ENCODE measurements around the gene TMEM127.
"Not testable (repeated sequence)": the region's sequence is repeated elsewhere in the genome, so short reads cannot be mapped to it uniquely, and the experiment has no call there.

Gene TMEM127, protein sequence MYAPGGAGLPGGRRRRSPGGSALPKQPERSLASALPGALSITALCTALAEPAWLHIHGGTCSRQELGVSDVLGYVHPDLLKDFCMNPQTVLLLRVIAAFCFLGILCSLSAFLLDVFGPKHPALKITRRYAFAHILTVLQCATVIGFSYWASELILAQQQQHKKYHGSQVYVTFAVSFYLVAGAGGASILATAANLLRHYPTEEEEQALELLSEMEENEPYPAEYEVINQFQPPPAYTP

DNA sequence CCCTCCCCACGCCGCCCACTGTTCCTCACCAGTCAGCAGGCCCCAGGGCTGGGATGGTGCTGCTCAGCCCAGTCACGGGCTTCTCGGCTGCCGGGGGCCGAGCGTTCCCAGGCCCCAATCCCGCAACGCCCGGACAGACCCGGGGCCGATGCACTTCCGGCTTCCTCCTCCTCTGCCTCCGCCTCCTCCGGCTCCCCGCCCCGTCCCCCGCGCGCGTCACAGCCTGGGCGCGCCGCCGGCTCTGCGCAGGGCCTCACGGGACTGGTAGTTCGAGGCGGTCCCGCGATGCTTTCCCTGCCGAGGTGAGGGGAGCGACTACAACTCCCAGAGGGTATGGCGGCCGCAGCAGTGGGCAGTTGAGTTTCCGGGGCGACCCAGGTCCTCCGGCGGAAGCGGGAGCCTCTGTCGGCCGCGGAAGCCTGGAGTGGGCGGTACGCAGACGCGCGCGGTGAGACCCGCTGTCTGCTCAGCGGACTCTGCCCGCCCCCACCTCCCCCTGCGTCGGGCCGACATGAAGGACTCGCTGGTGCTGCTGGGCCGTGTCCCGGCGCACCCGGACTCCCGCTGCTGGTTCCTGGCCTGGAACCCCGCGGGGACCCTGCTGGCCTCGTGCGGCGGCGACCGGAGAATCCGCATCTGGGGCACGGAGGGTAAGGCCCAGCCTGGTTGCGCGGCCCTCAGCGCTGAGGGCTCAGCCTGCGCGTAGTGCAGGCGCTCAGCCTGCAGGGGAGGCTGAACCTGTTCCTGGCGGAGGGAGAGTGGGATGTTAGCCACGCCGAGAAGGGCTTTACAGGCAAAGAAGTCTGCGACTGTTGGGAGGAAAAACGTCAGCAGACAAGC is at the start of gene TMEM127, which contains the start of gene CIAO1:
Gene TMEM127, minus strand, starts transcription at position 158 of the 840 bp plus-strand sequence. CDS start 616 bp downstream, outside the sequence.
Gene CIAO1, plus strand, starts transcription at position 386 of the 840 bp plus-strand sequence. Its CDS starts 126 bp downstream, at position 512.
- DNase-seq, result peak; percentile 97 to 98

DNA sequence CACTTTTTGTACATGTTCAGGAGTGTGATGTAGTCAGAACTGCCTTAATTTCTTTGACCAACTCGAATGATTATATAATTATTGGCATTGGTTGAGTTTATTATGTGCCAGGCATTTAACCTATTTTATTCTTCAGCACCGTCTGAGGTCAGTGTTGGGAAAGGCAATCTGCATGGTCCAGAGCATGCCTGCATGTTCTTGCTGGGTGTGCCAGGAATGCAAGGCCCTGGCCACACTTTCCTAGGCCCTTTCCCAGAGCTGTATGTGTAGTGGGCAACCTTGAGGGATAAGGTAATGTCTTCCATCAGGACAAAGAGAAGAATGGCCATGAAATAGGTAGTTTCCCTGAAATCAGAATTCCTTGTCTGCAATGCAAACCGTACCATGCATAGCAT is 49.2 kb upstream of the TMEM127 start:
- no peak for DNase-seq

DNA sequence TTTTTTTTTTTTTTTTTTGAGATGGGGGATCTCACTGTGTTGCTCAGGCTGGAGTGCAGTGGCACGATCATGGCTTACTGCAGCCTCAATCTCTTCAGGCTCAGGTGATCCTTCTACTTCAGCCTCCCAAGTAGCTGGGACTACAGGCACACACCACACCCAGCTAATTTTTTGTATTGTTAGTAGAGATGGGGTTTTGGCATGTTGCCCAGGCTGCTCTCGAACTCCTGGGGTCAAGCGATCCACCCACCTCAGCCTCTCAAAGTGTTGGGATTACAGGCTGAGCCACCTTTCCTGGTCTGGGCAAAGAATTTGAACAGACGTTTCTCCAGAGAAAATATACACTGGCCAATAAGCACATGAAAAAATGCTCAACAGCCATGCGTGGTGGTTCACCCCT is 42.5 kb upstream of the TMEM127 start:
- DNase-seq, result no peak

DNA sequence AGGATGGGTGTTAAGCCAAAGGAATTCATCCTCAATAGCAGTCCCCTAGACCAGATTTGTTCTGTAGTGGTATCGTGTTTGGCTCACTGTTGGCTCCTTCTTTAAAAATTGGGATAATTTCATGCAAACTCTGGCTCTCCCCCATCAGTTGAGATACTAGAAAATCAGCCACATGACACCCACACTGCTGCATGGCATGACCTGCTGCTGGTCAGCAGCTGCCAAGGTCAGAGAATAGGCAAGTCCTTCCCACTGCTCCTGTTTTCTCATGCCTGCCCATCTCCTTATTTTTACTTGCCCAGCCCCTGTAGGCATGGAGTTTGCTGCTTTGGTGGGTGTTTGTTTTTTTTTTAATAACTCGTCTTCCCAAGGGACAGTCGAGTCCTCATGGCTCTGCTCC is 40.6 kb upstream of the TMEM127 start:
- DNase-seq, result no peak

DNA sequence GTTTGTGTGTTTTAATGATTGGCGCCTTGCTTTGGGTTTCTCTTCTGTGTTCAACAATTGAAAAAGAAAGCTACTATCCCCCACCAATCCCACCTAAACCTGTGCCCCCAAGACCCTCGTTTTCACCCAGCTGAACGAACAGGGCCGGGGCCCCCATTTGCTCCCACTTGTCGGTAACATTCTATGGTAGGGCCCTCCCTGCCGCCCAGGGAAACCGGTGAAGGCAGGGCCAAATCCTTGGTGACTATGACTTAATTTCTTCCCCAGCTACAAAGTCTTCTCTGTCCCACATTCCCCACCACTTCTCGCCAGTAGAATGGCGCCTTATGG is 40.1 kb upstream of the TMEM127 start:
- no peak for DNase-seq

DNA sequence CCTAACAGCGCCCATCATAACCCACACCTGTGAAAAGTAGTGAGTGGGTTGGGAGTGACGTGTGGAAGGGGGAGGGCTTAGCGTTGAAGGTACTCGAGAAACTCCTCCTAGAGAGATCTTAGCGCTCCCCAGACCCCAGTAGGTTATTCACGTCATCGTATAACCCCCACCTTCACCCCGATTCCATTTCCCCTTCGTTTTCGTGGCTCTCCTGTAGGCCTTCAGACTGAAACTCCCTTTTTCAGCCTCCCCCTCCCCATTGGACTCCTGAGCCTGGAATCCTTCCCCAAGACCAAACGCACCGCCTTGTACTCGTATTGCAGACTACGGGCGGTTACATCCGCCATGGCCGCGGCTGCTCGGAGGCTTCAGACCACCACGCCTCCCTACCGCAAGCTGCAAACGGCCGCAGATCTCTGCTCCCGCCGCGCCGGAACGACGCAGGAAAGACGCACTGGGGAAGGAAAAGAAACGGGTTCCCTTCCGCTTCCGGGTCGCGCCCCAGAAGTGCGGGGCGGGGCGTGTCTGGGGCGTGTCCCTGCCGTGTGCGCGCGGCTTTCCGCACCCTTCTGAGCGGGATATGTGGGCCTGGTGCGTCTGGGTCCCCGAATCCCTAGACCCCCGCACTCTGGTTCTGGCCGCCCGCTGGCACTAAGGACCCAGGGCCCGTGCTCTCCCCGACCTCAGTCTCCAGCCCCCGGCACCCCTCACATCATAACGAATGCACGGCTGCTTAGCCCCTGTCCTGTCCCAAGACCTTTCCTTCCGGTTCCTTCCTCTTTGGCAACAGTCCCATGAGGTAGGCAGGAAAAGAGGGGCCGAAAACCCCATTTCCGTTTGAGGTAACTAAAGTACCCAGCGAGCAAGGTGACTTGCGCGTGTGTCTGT is 39.5 kb upstream of the TMEM127 start, which contains the start of gene SNRNP200:
Gene SNRNP200, minus strand, starts transcription at position 456 of the 888 bp plus-strand sequence. Its CDS starts 109 bp downstream, at position 347.
- peak; percentile 92 to 93 for DNase-seq

DNA sequence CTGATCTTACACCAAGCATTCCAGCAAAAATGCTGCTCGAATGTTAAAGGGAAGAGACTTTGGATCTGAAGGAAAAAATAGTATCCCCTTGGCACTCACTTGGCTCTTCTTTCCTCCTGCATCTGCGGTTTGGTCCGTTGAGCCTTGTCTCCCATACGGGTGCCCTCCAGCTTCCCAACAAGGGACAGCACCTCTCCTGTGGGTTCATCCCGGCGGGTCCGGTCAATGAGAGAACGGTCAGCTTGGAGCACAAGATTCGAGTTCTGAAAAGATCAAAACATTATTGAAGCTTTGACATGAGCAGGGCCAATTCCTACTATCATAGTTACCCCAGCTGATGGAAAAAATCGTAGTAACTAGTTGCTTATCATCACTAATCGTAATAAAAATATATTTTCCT is 38.8 kb upstream of the TMEM127 start:
- no peak for DNase-seq

DNA sequence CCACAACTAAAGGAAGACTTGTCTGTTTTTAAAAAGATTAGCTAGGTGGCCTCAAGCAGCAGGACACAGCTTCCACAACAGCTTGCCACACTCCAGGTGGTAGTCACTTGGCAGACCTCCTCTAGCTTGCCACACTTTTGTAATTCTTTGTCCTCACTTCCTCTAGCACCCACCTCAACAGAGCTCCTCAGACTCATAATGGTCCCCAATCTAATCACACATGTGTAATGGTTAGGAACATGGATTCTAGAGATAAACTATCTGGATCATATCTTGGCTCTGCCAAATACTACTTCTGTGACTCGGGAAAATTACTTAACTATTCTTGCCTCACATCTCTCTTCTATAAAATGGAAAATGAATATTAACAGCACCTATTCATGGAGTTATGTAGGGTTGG is 36.1 kb upstream of the TMEM127 start:
- no peak for DNase-seq

DNA sequence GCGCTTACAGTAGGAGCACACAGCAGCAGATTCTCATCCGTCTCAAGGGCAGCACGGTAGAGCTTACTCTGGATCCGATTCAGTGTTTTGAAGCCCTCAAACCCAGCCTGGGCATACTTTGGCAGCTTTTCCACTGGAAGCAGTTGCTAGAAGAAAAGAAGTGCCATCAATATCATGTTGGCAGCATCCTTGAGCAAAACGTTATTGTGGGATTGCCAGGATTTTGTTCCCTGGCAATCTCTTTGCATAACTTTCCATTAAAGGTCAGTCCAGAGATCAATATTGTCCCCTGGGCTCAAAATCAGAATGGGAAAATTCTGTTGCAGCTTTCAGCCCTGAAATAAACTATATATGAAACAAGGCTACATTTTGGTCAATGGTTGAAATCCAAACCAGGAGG is 31.1 kb upstream of the TMEM127 start:
- DNase-seq, result no peak

DNA sequence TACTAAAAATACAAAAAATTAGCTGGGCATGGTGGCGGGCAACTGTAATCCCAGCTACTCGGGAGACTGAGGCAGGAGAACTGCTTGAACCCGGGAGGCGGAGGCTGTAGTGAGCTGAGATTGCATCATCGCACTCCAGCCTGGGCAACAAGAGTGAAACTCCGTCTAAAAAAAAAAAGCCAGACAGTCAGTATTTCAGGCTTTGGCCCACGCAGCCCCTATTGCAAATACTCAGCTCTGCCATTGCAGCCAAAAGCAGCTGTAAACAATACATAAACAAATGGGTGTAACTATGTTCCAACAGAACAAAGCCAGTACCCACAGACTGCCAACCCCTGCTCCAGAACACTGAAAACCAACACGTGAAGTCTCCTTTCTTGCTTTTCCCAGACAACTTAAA is 28.5 kb upstream of the TMEM127 start:
- not testable (repeated sequence) for DNase-seq

DNA sequence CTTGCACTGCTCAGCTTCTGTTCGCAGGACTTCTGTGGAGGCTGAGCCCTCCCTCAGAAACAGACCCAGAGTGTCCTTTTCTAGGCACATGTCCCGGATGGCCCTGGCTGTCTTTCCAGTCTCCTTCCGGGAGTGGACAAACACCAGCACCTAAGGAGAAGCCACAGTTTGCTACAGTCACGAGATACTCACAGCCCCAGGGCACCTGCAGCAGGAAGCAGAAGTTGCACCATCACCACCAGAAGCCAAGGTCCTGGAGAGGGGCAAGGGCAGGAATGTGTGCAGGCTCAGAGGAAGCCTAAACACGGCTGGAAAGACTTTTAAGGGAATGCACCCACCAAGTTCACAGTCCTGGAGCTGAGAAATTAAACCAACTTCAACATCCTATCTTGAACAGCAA is 26.0 kb upstream of the TMEM127 start:
- no peak for DNase-seq

DNA sequence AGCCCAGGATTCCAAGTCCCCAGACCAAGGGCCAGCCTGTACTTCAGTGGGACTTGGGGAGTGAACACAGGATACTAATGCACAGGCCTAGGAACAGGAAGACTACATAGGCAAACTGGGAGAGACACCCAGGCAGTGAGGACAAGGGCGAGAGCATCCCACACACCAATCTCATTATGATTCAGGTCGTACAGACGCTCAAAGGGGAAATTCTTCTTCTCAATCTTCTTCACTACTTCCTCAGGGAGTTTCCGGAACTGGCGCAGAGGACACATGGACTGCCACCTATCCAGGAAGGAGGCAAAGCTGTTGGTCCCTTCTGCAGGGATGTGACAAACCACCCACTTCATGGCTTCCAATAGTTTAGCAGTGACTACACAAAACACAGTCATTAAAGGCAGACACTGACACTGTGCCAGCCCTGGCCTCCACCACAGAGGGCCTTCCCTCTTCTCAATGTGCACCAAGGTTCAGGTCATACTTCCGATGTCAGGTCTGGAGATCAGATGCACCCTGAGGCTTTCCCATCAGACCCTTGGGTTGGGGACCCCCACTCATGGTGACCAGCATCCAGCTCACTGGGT is 21.6 kb upstream of the TMEM127 start:
- DNase-seq, result no peak

DNA sequence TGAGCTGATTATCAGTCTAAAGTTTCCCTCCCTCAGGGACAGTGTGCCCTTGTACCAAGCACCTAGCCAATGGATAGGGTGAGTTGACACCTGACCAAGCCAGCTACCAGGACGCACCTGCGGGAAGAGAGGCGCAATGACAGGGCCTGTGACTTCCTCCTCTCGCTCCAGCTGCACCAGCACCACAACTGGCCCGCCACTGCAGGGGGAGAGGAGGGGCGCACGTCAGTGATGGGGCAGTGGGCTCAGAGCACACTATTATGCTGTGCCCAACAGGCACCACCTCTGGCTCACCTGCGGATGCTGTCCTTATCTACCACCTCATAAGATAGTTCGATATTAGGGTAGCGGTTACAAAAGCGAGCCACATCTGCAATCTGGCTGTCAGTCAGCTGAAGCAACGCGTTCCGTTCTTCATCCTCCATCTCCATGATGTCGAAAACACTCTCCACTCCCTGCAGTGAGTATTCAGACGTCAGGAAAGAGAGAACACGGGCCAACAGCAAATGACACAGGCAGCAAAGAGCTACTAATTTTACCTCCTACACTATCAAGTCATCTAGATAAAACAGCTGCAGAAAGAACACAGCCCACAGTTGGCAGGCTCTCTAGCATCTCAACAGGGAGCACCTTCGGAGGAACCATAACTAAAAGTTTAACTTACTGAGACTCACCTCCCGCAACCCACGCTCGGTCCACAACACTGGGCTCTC is 11.1 kb upstream of the TMEM127 start:
- DNase-seq, result no peak

DNA sequence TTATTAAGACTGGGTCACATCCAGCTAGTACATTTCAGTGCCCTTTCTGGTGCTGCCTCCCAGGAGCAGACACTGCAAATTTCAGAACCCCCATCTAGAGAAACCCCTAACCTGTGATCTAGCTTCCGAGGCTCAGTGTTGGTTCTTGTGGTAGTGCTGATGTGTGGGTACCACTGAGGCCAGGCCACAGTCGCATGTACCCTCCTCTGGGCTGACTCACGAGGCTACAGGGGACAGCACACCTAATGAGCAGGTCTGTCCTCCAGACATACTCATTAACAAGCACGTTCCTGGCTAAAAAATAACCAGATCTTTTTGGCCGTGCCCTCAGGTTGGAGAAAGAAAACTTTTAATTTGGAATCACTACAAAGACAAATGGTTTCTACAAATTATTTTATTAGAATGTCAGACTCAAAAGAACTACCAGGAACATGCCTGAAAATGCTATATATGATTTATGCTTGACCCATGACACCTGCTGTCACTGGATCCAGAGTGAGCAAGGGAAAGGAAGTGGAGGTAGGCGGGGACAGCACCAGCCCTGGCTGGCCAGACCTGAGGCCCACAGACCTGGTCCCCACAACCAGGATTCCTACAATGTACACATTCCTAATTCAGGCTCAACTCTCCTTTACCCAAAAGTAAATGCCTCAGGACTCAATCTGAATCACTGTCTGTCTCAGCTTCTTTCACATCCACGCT is 8.7 kb upstream of the TMEM127 start:
- no peak for DNase-seq

DNA sequence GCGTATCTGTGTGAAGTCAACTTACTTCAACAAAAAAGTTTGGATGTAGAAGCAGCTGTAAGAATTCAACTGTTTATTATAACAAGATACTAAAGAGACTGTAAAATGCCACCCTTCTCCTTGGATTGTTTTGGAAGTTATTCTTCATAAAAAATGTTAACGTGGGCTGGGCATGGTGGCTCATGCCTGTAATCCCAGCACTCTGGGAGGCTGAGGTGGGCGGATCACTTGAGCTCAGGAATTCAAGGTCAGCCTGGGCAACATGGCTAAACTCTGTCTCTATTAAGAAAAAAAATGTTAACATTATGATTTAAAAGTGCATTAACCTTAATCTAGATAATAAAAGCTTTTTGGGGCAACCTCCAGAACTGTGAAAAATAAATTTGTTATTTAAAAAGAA is 8.0 kb upstream of the TMEM127 start:
- no peak for DNase-seq

DNA sequence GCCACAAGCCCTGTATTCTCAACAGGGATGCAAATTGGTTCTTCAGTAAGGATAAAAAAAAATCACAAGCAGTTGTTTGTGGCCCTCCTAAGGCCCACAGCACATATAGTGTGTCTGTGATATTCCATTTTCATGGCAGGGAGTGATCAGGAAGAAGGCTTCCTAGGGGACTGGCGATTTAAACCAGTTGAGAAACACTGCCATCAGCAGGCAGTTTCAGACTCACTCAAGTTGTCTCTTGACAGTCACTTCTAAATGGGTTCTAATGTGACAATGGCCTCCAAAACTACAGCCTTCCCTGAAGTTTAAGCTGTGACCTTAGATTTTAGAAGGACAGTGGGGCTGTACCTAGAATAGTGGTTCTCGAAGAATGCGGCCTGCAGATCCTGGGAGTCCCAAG is 6.2 kb upstream of the TMEM127 start:
- peak; percentile 25 to 34 for DNase-seq

DNA sequence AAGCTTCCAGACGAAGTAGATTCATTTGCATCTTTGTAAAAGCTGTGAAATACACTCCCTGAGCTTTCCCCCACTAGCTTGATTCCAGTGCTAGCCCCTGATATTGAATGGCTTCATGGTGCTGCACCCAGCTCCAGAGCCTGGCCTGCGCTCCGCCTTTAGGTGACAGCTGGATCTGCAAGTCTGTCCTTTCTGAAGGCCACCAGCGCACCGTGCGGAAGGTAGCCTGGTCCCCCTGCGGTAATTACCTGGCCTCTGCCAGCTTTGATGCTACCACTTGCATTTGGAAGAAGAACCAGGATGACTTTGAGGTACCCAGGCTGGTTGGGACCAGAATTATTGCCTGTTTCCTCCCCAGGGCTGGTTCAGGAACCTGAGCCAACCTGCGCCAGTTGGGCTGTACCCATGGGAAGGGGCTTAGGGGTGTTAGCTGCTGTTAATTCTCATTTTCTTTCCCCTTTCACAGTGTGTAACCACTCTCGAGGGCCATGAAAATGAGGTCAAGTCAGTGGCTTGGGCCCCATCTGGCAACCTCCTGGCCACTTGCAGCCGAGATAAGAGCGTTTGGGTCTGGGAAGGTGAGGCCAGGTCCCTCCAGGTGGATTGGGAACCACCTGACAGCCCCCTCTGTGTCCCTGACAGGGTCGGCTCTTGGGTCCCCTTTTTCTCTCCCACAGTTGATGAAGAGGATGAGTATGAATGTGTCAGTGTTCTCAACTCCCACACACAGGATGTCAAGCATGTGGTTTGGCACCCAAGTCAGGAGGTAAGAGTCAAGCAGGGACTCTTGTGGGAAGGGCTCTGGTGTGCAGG is 1.6 kb upstream of the TMEM127 start:
- peak; percentile 41 to 59 for DNase-seq

DNA sequence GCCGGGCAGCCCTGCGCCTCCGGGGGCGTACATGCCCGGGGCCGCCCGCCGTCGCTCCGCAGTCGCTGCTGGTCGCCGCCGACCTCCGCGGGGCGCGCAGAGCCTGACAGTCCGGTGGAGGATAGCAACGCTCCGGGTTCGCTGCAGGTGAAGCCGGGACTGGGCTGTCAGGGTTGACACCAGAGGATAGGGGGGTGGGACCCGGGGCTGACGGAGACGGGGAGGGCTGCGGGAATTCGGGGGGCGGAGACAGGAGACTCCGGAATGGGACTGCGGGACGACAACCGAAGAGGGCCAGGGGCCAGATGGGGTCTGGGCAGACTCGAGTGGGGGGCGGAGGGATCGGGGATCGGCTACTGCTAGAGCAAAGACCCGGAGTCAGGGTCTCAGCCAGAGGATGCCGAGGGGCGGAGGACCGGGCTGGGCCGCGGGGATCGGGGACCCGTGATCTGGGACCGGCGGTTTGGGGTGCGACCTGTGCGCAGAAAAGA is 403 bp downstream of the TMEM127 start:
- DNase-seq, result peak in 1 of 2 experiments; percentile 37

DNA sequence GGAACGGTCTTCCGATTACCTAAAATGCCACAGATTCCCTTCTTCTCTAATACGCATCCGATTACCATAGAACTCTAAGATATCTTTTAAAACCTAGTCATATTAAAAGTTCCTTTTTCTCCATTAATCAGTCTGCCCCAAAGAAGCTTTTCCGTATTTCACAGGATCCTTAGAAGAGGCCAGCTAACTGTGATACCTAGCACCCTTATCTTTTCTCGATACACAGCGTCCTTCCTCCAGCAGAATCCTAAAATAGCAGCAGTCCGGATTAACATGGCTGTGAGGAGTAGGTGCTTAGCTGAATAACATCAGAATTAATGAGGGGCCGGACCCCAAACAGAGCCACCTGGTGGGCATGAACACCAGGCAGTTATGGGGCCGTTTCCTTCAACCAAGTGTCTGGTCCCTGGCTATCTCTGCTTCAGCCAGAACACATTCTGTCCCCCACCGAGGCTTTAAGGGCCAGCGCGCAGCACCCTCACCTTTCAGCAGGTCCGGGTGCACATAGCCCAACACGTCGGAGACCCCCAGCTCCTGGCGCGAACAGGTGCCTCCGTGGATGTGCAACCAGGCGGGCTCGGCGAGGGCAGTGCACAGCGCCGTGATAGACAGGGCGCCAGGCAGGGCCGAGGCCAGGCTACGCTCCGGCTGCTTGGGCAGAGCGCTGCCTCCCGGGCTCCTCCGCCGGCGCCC is 995 bp downstream of the TMEM127 start:
- peak; percentile 60 to 79 for DNase-seq

DNA sequence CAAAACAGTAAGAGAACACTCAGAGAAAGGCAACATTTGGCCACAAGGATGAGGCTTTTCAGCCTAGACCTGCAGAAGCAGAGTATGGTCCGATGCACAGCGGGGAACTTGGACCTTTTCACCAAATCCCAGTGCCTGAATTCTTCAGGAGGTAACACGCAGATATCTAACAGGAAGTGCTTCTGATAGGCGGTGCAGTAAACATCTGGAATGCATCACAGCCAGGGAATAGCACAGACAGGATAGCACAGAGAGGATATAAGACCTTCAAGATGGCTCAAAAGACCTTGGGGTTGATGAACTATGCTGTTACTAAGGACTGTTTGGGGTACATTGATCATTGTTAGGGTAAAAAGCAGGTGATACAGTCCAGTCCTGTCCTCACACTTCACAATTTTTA is 1.7 kb downstream of the TMEM127 start:
- no peak for DNase-seq

All from Kasumi-1 (cell line).